AG04450 (cell line): ENCODE data around the gene EVC2. TPM values are rescaled to one million over a fixed set of nuclear protein-coding genes. Genes with fewer than 3 reads are reported as not detected.
"Not testable (repeated sequence)": the region's sequence is repeated elsewhere in the genome, so short reads cannot be mapped to it uniquely, and the experiment has no call there.

Experiments
- CTCF ChIA-PET: fragments of 300-600, 350-600 bp; formaldehyde crosslinking; extraction: SDS; loops from one replicate; lab custom pipeline; 2022; ENCODE audit warnings: antibody characterized with exemption, inconsistent platforms; lab: Charles Lee
- POLR2A ChIA-PET: fragments of 350-600 bp; formaldehyde crosslinking; extraction: SDS; loops from one replicate; lab custom pipeline; 2021; ENCODE audit warnings: antibody characterized with exemption, inconsistent platforms; lab: Yijun Ruan, JAX
- DNase-seq: peaks from one replicate; pipeline ENCODE4 v3.0.0-alpha.2; 2011; ENCODE audit warnings: low read depth, low spot score
- H3K27ac ChIP-seq: one replicate; pipeline ENCODE4 v1.5.1; 2012; ENCODE audit warnings: low read depth, low read length, control low read depth
- H3K27me3 ChIP-seq: one replicate; pipeline ENCODE4 v1.6.0; 2012; ENCODE audit warnings: low read length; ENCODE audit not compliant: control insufficient read depth, insufficient read depth
- H3K4me3 ChIP-seq: 2 replicates; pipeline ENCODE4 v1.5.1; 2011; ENCODE audit warnings: mild to moderate bottlenecking, low read depth, low read length, control low read depth
- H3K9me3 ChIP-seq: 2 replicates; pipeline ENCODE4 v1.5.1; 2012; ENCODE audit warnings: low read length; ENCODE audit not compliant: control insufficient read depth, insufficient read depth
- polyA plus RNA-seq: library from polyadenylated mRNA; depleted of rRNA; stranded (reverse); fragments of >200 nt; gene quantifications from 2 replicates; pipeline ENCODE4 v1.2.3, GENCODE V29; 2011
- TF ChIP-seq, protein P1 (sequence below): IDR thresholded peaks from 2 replicates; pipeline ENCODE4 v1.5.1; 2011; ENCODE audit warnings: low read depth, low read length, control low read depth, inconsistent platforms

EVC2 gene
- polyA plus RNA-seq, 1 experiment, result 2.1 TPM

DNA sequence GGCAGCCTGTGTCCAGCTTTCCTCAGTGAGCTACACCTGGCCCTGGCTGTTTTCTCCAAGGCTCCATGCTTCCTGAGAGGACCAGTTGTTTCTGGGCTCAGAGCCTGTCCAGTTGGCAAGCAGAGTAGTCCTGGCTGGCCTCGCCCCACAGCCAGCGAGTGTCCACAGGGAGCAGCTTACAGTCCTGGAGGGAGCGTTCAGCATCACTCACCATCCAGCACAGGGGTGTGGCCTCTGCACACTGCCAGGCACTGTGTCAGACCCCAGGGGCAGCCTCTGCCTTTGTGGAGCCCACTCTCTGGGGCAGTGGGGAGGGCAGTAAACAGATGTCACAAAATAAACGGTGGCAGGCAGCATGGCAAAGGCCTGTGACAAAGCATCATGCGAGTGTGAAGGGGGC, 26.5 kb upstream of the EVC2 start:
- no peak for DNase-seq
- no peaks in the 10 kb centered on the region for H3K27me3 ChIP-seq
- H3K27ac ChIP-seq, result no peak overlapping the region
- no peak overlapping the region for H3K4me3 ChIP-seq
- ChIA-PET POLR2A (no interaction called here), CTCF (no interaction called here)
- TF ChIP-seq, protein P1, sequence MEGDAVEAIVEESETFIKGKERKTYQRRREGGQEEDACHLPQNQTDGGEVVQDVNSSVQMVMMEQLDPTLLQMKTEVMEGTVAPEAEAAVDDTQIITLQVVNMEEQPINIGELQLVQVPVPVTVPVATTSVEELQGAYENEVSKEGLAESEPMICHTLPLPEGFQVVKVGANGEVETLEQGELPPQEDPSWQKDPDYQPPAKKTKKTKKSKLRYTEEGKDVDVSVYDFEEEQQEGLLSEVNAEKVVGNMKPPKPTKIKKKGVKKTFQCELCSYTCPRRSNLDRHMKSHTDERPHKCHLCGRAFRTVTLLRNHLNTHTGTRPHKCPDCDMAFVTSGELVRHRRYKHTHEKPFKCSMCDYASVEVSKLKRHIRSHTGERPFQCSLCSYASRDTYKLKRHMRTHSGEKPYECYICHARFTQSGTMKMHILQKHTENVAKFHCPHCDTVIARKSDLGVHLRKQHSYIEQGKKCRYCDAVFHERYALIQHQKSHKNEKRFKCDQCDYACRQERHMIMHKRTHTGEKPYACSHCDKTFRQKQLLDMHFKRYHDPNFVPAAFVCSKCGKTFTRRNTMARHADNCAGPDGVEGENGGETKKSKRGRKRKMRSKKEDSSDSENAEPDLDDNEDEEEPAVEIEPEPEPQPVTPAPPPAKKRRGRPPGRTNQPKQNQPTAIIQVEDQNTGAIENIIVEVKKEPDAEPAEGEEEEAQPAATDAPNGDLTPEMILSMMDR, result no peak
- H3K9me3 ChIP-seq, result no peaks in the 10 kb centered on the region; the same call in 1 of the 2 replicates

DNA sequence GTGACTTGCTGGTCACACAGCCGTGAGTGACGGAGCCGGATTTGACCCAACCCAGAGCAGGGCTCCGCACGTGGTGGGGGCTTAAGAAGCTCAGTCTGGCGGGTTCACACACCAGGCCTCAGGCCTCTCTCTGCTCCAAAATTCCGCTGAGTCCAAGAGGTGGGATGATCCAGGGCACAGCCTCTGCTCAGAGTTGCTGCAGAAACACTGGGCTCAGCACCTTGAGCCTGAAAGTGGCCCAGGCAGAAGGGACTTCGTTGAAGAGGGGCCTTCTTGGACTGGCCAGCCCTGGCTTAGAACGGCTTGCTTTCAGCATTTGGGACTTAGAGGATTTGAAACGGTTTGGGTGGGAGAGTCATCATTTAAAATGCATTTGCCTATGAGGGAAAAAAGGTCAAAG, 23.8 kb upstream of the EVC2 start:
- ChIA-PET POLR2A (no interaction called here), CTCF (no interaction called here)
- TF ChIP-seq, protein P1, result no peak
- Histone ChIP-seq H3K27ac (no peak overlapping the region), H3K27me3 (no peaks in the 10 kb centered on the region), H3K4me3 (no peak overlapping the region), H3K9me3 (no peaks in the 10 kb centered on the region)
- DNase-seq, result no peak

GRCh38 chr4:5730993-5731990, 22.9 kb upstream of the EVC2 start:
- Histone ChIP-seq H3K27ac (no peak overlapping the region), H3K27me3 (no peaks in the 10 kb centered on the region), H3K4me3 (no peak overlapping the region), H3K9me3 (no peaks in the 10 kb centered on the region)
- TF ChIP-seq, protein P1, result no peak
- DNase-seq, result no peak
- ChIA-PET POLR2A (no interaction called here), CTCF (no interaction called here)

- CTCF ChIA-PET, result interaction anchor here (0.6 kb wide), 1 partner anchor 12 kb away, joined by 3 read pairs; no protein-coding TSS in a partner anchor
- no peaks in the 10 kb centered on the region for H3K9me3 ChIP-seq
- no peak for DNase-seq
- no peaks in the 10 kb centered on the region for H3K27me3 ChIP-seq
- TF ChIP-seq, protein P1, result no peak
- POLR2A ChIA-PET, result no interaction called here
- no peak overlapping the region for H3K27ac ChIP-seq
- no peak overlapping the region for H3K4me3 ChIP-seq
These were observed 22.1 kb upstream of the EVC2 start for GRCh38 chr4:5730436-5730835.

DNA sequence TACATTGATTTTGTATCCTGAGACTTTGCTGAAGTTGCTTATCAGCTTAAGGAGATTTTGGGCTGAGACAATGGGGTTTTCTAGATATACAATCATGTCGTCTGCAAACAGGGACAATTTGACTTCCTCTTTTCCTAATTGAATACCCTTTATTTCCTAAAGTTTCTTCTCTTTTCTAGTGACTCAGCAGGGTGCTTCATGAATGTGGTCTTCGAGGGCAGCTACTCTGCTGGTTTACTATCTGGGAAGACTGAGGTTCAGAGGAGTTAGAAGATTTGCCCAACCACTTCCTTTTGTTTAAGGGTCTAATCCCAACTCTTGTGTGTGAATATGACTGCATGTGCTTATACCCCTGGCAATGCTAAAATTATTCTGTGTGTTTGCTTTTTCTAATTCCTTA, 20.1 kb upstream of the EVC2 start:
- POLR2A ChIA-PET, H3K9me3 ChIP-seq, H3K4me3 ChIP-seq, DNase-seq, CTCF ChIA-PET, H3K27ac ChIP-seq, H3K27me3 ChIP-seq: not testable (repeated sequence)
